Measurements from ENCODE around the gene ETS1. TPM values are rescaled to one million over a fixed set of nuclear protein-coding genes. Genes with fewer than 3 reads are reported as not detected.

Gene ETS1
- total and polyA plus RNA-seq, 4 donors: 20.7 to 154 (median 78.7) TPM

GRCh38 chr11:128603752-128604414 is 16.5 kb upstream of the ETS1 start:
- peak in 2 of 3 donors; percentile 65 to 69 for DNase-seq
- Histone ChIP-seq H3K4me1 (ENCODE audit: control insufficient read depth in 5 of 5, insufficient read depth in 5 of 5, low read length in 5 of 5) (peaks cover 0 to 15% (median 6%) of the 10 kb centered on the region in 5 donors), H3K36me3 (ENCODE audit: control insufficient read depth in 4 of 4, insufficient read depth in 4 of 4, low read length in 4 of 4) (no peaks in the 10 kb centered on the region), H3K27ac (ENCODE audit: low read depth in 1 of 2, low read length in 1 of 2) (peak overlapping the region in 1 of 2 donors; percentile 61), H3K4me3 (no peak overlapping the region), H3K27me3 (ENCODE audit: control insufficient read depth in 3 of 3, insufficient read depth in 3 of 3, low read length in 2 of 3) (no peaks in the 10 kb centered on the region), H3K9ac (ENCODE audit: insufficient read depth in 1 of 2, low read length in 2 of 2) (no peak overlapping the region), H3K9me3 (ENCODE audit: control insufficient read depth in 4 of 4, insufficient read depth in 3 of 4, low read length in 3 of 4) (no peaks in the 10 kb centered on the region)
- 68 to 74% methylated on average over 5 of the region's 5 CpGs for WGBS, 2 donors
- TF ChIP-seq CTCF (IDR thresholded peaks at IDR 0.05; ENCODE audit: control extremely low read depth, extremely low read depth): no peak
- no peak for ATAC-seq (ENCODE audit: insufficient read depth, low FRiP score)

DNA sequence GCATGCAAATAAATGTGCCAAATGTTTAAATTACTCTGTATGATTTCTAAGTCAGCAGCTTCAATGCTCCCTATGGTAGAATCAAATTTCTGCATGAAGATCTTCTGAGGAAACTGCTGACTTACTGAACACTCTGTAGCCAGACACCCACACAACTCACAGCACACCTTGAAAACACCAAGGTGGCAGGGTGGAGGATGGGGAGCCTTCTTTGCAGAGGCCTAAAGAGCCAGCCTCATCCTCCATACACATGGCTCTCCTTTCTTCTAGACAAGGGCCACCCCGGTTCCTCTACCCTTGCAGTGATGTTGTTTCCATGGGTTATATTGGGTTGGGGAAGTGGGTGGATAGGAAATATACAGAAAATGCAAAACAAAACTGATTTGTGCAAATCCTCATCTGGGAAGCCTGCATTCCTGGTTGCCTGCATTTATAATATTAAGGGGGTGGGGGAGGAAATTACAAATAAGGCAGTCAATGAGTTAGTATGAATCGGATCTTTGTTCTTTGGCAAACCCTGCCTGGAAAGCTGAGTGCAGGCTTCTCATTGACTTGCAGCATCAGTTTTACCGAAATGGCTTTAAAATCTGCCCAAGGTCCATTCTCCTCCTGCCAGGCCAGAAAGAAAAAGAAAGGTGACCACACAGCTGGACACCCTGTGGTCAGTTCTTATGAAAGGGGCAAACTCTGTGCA is 15.8 kb upstream of the ETS1 start:
- no peak overlapping the region for H3K4me3 ChIP-seq
- DNase-seq: no peak
- no peak overlapping the region for H3K27ac ChIP-seq (ENCODE audit: low read depth in 1 of 2, low read length in 1 of 2)
- WGBS, 2 donors: 87 to 91% methylated on average over 3 of the region's 3 CpGs
- H3K9me3 ChIP-seq (ENCODE audit: control insufficient read depth in 4 of 4, insufficient read depth in 3 of 4, low read length in 3 of 4): no peaks in the 10 kb centered on the region
- H3K36me3 ChIP-seq (ENCODE audit: control insufficient read depth in 4 of 4, insufficient read depth in 4 of 4, low read length in 4 of 4): no peaks in the 10 kb centered on the region
- ATAC-seq (ENCODE audit: insufficient read depth, low FRiP score): no peak
- H3K9ac ChIP-seq (ENCODE audit: insufficient read depth in 1 of 2, low read length in 2 of 2): no peak overlapping the region
- TF ChIP-seq CTCF (IDR thresholded peaks at IDR 0.05; ENCODE audit: control extremely low read depth, extremely low read depth): no peak
- no peaks in the 10 kb centered on the region for H3K27me3 ChIP-seq (ENCODE audit: control insufficient read depth in 3 of 3, insufficient read depth in 3 of 3, low read length in 2 of 3)
- H3K4me1 ChIP-seq (ENCODE audit: control insufficient read depth in 5 of 5, insufficient read depth in 5 of 5, low read length in 5 of 5): peaks cover 0 to 15% (median 6%) of the 10 kb centered on the region in 5 donors

DNA sequence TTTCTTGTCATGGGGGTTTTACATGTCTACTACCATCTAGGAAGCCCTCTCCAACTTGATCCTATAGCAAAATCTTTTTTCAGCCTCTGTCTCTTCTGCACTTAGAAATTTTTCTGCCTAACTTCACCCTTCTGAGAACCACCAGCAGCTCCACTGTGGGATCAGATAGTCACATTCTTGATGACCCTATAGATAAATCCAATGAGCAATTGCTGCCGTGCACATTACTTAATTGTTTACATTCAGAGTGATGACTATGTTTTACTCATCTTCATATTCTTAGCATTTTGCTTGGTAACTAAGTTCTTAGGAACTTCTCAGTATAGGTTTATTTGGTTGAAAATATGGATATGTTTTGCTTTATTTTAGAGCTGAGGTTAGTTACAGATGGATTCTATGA is 12.4 kb upstream of the ETS1 start:
- TF ChIP-seq CTCF (IDR thresholded peaks at IDR 0.05; ENCODE audit: control extremely low read depth, extremely low read depth): no peak
- DNase-seq: no peak
- WGBS, 2 donors: 80% methylated on average over 1 of the region's 1 CpG
- Histone ChIP-seq H3K4me1 (ENCODE audit: control insufficient read depth in 5 of 5, insufficient read depth in 5 of 5, low read length in 5 of 5) (peaks cover 0 to 13% (median 5%) of the 10 kb centered on the region in 5 donors), H3K27me3 (ENCODE audit: control insufficient read depth in 3 of 3, insufficient read depth in 3 of 3, low read length in 2 of 3) (no peaks in the 10 kb centered on the region), H3K4me3 (no peak overlapping the region), H3K36me3 (ENCODE audit: control insufficient read depth in 4 of 4, insufficient read depth in 4 of 4, low read length in 4 of 4) (no peaks in the 10 kb centered on the region), H3K9me3 (ENCODE audit: control insufficient read depth in 4 of 4, insufficient read depth in 3 of 4, low read length in 3 of 4) (no peaks in the 10 kb centered on the region), H3K9ac (ENCODE audit: insufficient read depth in 1 of 2, low read length in 2 of 2) (no peak overlapping the region), H3K27ac (ENCODE audit: low read depth in 1 of 2, low read length in 1 of 2) (no peak overlapping the region)
- ATAC-seq (ENCODE audit: insufficient read depth, low FRiP score): no peak

Data from lung (tissue), 12 donors.